CD4-positive, alpha-beta T cell treated with Interleukin-15 for 4 hours (primary cell): ENCODE results near the gene PTGER2.
A peak's percentile ranks its signal among the peaks of the same experiment; 100 is the strongest.

ENCODE experiments used
- DNase-seq: peaks from one replicate; pipeline ENCODE4 v3.0.0-alpha.2; 2020; ENCODE audit warnings: low spot score

Gene PTGER2

DNA sequence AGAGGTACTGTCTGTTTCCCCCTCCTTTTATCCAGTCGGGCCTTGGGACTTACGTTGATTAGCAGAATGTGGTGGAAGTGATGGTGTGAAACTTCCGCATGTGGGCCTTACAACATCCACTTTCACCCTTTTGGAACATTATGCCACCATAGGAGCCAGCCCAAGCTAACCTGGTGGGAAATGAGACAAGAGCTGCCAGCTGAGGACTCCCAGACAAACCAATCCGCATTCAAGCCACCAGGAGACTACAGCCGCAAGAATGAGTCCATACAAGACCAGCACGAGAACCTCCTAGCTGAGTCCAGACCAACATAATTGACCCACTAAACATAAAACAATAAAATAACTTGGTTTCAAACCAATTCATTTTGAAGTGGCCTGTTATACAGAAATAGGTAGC, 9.1 kb upstream of the PTGER2 start:
- no peak for DNase-seq

DNA sequence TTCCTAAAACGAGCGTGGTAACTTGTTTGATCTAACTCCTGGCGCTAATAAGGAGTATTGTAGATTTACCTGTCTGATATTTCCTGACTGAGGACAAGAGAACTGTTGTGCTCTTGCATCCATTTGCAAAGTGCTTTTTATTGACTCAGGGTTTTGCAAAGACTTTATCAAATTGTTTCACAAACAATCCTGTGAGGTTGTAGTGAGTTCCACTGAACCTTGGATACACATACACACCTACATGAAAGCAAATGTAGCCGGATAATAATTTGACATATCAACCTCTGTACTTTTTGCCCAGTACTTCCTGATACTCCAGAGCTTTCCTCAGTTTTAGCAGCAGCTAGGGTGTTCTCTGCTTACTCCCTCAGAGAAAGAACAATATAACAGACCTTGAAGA, 6.7 kb upstream of the PTGER2 start:
- no peak for DNase-seq

DNA sequence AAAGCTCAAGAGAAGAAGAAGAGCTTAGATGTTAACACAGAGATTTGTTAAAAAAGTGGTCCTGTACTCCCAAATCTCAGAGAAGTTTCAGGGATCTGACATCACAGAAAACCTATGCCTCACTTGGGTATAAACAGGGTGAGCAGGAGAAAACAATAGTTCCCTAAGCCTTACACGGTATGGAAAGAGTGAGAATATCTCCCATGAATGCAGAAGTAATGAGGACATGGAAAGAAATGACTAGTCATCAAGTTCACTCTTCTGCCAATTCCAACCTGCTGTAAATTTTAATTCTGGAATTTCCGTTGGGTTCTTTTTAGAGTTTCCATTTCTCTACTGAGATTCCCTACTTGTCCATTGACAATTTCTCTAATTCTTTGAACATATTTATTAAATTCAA, 6.2 kb upstream of the PTGER2 start:
- no peak for DNase-seq

DNA sequence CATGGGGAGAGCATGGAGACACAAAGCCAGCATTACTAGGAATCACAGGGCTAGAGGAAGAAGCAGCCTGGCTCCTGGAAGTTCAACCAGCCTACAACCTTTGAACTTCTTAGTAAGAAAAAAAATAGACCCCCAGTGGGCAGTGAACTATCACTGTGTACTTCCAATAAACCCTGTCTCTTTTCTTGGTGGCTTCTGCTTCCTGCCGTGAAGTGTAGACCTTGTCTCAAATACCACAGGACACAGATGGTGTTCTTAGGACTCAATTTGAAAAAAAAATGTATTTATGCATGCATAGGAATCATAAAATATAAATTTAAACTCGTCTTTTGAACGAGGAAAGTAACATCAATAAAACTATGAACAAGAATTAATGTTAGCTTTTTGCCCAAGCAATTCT, 3.6 kb upstream of the PTGER2 start:
- peak; percentile 34 for DNase-seq

DNA sequence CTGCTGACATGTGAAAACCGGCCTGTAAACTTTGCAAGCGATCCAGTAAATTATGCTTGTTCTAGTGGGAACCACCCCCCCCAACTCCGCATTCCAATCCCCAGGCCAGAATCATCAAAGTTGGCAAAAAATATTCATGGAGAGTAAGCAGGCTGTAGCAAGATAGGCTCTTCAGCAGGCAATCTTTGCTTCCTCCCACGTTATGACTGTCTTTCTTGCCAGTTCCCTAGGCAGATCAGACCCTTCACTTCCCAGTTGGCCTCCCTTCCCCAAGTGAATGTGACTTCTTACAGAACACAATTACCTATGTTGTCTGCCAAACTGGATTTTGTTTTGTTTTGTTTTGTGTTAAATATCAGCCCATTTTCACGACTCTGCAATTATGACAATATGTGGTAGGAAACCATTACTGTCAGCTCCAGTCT, 1.2 kb upstream of the PTGER2 start:
- no peak for DNase-seq

DNA sequence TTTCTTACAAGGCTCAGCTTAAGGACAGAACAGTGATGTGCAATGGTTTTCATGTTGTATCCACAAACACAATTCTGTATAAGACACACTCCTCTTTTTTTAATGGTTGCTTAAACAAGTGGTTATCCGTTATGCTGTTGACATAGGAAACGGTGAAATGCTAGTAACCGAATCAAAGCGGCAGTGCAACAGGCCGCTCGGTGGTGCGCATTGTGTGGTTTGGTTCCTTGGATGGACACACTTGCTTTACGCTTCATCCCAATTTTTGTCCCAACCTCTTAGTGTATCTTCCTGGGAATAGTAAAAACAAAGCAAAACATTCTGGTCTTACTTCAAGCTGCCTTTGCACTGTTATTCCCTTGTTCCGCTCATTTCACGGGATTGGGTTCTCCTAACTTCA, 650 bp upstream of the PTGER2 start:
- no peak for DNase-seq

DNA sequence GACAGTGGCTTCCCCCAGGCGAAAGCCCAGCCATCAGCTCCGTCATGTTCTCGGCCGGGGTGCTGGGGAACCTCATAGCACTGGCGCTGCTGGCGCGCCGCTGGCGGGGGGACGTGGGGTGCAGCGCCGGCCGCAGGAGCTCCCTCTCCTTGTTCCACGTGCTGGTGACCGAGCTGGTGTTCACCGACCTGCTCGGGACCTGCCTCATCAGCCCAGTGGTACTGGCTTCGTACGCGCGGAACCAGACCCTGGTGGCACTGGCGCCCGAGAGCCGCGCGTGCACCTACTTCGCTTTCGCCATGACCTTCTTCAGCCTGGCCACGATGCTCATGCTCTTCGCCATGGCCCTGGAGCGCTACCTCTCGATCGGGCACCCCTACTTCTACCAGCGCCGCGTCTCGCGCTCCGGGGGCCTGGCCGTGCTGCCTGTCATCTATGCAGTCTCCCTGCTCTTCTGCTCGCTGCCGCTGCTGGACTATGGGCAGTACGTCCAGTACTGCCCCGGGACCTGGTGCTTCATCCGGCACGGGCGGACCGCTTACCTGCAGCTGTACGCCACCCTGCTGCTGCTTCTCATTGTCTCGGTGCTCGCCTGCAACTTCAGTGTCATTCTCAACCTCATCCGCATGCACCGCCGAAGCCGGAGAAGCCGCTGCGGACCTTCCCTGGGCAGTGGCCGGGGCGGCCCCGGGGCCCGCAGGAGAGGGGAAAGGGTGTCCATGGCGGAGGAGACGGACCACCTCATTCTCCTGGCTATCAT, 663 bp downstream of the PTGER2 start:
- peak; percentile 38 for DNase-seq

DNA sequence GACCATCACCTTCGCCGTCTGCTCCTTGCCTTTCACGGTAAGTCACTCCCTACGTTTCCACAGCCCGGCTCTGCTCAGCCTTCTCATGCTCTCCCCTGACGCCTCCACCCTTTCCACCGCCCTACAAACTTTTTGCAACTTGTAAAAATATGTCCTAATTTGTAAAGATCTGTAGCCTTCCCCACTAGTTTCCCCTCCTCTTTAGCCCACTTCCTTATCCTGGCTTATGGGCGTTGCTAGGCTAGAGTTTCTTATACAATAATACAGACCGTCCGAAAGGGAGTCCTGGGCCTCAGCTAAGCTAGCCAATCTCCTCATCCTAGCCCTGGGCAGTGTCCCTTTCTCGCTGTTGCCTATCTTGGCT, 1.2 kb downstream of the PTGER2 start:
- peak; percentile 54 for DNase-seq

DNA sequence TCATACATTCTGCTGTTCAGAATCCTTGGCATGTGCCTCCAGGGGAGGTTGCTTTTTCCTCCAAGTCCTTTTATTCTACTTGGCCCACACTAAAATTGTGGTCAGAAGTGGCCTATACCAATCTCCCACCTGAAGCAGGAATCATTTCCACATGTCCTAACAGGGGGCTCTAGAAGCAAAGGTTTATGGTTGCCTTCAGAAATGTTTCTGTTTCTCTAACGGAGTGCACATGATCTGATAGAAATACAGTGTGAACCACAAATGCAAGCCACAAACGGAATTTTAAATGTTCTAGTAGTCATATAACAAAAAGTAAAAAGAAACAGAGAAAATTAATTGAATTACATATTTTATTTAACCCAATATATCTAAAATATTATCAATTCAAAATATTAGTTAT, 4.0 kb downstream of the PTGER2 start:
- DNase-seq, result peak; percentile 27

DNA sequence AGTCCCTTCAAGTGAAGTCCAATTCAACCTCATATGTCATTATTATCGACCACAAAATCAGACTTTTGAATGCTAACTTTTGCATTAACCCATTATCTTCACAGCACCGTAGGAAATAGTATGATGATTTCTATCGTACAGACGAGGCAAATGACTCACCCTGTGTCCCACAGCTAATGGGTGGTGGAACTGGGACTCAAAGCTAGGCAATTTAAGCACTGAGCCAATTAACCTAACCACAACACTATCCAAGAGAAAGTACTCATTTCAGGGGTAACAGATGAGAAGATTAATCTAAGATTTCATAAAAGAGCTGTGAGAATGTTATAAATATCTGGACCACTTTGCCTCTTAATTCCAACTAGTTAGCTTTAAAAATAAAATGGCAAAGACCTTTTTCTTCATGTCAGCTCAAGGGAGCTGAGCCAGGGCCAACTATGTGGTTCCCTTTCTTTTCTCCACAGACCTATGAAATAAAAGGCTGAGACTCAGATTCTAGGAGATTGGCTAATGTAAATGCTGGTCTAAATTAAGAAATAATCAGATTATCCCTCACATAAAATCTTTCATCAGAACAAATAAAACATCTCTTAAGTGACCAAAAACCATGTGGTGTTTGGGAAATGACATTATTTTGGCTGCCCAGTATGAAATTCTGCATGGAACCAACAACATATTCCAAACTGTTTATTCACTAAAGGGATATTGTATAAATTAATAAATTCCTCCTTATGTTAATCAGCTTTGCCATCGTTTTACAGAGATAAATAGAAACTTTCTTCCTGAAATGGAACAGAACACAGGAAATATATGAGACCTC, 4.9 kb downstream of the PTGER2 start:
- DNase-seq, result peak; percentile 50

DNA sequence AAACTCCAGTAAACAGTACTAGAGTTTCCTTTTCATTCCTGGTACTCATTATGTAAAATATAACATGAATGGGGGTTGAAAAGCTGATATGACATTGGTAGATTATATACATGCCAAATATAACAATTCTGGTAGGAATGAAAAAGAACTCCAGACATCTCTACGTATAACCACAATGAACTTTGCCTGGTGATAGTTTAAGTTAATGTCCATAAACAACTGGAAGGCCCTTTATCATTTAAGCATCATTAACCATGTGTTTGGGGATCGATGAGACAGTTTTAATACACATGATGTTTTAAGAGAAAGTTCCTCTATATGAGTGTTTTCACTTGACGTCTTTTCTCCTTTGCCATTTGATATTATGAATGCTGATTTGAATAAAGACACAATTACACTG, 5.8 kb downstream of the PTGER2 start:
- peak; percentile 38 for DNase-seq

DNA sequence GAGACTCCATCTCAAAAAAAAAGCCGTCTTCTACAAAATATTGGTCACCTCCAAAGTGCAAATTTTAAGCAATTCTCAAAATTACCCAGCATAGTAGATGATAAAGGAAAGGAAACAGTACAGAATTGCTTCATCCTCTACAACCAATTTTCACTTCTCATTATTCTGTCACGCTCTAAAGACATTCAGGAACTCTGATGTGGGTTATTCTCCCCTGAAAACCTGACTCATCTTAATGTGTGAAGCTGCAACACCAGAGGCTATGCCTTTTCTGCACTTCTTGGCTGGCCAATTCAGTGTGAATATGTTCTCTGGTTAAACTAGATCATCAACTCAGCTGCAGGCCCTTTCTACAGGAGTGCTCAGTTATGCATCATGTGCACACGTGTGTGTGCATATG, 11.0 kb downstream of the PTGER2 start:
- DNase-seq, result peak; percentile 80

DNA sequence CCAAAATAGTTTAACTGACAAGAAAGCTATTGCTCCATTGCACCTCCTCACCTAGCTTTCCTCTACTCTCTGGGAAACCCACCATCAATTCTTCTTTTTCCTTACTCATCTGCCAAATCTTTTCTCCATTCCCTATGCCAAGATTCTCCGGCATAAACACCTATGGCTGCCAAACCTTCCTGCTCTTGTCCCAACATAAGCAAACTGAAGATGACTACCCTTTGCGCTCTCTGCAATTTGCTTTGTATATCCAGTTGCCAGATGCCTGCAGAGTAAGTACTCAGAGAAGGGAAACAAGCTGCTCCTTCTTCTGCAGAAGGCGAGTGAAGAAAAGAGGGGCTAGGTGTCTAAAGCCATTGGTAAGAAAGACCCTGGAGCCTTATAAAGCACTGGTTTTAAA, 11.5 kb downstream of the PTGER2 start:
- DNase-seq, result no peak

DNA sequence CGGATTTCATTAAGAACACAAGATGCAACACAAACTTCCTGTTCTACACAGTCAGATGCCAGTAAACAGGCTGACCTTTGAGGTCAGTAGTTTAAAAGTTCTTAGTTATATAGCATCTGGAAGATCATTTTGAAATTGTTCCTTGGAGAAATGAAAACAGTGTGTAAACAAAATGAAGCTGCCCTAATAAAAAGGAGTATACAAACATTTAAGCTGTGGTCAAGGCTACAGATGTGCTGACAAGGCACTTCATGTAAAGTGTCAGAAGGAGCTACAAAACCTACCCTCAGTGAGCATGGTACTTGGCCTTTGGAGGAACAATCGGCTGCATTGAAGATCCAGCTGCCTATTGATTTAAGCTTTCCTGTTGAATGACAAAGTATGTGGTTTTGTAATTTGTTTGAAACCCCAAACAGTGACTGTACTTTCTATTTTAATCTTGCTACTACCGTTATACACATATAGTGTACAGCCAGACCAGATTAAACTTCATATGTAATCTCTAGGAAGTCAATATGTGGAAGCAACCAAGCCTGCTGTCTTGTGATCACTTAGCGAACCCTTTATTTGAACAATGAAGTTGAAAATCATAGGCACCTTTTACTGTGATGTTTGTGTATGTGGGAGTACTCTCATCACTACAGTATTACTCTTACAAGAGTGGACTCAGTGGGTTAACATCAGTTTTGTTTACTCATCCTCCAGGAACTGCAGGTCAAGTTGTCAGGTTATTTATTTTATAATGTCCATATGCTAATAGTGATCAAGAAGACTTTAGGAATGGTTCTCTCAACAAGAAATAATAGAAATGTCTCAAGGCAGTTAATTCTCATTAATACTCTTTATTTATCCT, 13.5 kb downstream of the PTGER2 start:
- DNase-seq, result no peak

DNA sequence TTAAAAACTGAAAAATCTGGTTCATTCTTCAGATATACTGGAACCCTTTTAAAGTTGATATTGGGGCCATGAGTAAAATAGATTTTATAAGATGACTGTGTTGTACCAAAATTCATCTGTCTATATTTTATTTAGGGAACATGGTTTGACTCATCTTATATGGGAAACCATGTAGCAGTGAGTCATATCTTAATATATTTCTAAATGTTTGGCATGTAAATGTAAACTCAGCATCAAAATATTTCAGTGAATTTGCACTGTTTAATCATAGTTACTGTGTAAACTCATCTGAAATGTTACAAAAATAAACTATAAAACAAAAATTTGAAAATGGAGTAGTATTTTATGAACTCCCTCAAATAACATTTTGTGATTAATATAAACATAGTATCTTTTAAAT, 14.2 kb downstream of the PTGER2 start:
- no peak for DNase-seq

DNA sequence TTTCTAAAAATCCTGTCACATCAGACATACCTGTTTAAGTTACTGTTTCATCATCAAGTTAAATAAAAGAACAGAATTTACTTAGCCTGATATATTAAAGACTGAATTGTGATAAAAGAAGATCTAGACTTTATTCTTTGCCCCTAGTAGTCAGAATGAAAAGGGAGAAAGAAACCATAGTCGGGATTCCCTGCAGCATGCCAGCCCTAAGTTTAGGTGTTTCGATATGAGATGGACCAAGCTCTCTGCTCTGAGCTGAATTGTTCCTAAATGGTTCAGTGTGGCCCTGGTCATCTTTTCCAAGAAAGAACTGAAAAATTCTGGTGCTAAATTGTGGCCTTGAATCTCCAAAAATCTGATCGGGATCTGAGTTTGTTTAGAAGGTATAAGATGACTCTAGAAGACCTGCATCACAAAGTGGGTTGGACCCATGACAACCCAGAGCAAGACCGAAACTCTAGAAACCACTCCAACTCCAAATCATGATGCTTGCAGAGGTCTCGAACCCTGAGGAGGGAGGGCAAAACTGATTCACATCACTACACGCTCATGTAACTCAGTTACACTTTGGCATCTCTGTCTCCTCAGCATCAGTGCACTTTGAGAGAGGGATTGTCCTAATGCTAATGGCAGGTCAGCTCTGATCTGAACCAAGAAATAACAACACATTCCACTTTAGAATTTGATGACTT, 15.7 kb downstream of the PTGER2 start:
- no peak for DNase-seq

DNA sequence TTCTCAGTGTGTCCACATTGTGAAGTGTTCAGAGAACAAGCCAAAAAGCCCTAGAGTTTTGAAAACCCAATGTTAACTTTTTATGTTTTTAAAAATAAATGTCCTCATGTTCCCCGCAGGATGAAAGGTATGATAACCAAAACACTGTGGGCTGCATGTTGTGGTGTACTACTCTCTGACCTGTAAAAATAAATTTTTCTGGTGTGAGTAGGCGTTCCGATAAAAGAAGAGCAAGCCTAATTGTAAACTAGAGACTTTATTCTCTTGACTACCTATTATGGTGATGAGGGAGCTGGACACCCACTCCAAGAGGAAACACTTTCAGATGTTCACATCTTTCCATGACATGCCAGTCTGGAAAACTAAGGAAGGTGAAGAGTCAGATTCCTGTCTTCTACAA, 18.2 kb downstream of the PTGER2 start:
- no peak for DNase-seq

DNA sequence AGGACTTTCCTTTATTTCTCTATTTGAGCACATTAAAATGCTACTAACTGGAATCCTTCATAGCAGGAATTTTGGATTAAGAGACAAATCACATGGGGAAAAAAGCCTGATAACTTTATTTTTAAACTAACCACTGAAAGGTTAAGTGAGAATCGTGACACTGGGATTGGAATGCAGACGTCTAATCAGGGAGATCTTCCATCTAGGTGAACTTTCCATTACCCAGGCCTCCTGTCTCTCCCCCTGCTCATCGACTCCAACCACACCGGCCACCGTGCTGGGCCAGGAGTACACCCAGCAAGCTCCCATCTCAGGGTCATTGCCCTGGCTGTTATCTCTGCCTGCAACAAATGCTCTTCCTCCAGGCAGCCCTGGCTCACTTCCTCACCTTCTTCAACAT, 19.0 kb downstream of the PTGER2 start:
- no peak for DNase-seq

DNA sequence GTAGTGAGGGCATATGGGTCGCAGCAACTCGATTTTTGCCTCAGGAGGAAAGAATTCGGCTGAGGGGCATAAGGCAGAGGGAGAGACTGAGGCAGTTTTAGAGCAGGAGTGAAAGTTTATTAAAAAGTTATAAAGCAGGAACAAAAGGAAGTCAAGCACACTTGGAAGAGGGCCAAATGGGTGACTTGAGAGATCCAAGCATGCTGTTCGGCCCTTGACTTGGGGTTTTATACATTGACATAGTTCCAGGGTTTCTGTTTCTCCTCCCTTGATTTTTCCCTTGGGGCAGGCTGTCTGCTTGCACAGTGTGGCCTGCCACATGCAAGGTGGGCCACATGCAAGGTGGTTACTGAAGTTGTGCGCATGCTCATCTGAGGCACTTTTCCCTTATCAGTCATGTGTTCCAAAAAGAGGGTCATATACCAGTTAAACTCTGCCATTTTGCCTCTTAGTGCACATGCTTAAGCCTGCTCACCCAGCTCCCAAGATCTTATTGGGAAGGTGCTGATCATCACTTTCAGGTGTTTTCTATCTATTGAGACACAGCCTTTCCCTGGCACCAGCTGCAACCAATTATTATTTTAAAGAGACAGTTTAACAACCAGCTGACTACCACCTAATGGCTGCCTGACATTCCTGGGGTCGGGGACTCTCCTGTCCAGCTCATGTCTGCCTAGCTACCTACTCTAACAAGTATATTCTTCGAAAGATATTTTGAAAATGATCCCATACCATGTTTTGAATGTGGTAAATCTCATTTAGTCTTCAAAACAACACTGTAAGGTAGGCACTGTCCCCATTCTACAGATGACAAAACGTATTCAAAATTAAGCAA, 19.9 kb downstream of the PTGER2 start:
- DNase-seq, result no peak

DNA sequence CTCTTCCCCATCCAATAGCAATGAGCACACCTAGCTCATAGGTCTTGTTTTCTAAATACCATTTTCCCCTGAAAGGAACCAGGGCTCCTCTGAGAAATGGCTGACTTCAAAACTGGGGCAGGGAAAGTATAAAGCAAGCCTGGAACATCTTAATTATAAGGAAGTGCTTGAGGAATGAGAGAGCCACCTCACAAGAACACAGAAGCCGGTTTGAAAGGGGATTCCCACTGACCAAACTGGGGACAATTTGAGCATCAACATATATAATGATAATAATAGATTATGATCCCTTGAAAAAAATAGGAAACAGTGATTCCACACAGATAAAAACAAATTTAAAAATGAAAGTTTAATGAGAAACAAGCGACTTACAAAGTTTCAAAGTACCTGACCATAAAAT, 22.1 kb downstream of the PTGER2 start:
- no peak for DNase-seq

DNA sequence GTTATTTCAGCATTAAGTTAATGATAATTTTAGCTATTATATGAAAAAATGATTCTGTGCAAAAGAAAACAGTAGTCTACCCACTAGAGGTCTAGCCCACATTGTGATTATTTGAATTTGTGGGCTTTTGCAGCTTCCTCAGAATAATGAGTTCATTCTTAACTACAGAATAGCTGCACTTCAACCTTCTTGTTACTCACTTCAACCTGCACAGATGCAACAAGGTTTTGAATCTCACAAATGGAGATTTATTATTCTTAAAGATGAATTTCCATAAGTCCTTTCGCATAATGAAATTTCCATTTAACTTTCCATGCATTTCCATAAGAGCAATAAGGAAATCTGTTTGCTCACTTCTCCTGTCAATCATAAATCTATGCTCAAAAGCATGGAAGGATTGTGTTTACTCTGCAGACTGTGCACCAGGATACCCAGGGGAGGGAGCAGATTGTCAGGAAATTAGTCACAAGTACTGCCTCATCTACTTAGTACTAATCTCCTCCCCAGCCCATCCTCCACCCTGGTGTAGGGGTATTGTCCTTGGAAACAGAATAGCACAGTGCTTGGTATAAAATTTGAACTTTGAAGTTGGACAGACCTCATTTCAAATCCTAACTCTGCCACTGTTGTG, 24.1 kb downstream of the PTGER2 start:
- DNase-seq, result no peak
